SU-DHL-6 (cell line): ENCODE results near the gene SLC7A9.

Experiments used
- H2AFZ ChIP-seq: fragments of 200-600 bp; sonication (generic); 2 replicates; pipeline ENCODE4 v1.6.1; 2014; ENCODE audit warnings: low read depth, mild to moderate bottlenecking, moderate library complexity, mixed read lengths, antibody characterized with exemption, low read length; ENCODE audit not compliant: severe bottlenecking
- H3F3A ChIP-seq: fragments of 200-600 bp; shearing (Covaris generic); 2 replicates; pipeline ENCODE4 v1.6.0; 2016; ENCODE audit warnings: antibody characterized with exemption, mild to moderate bottlenecking; ENCODE audit not compliant: insufficient read depth
- H3K27ac ChIP-seq: fragments of 200-600 bp; sonication (generic); 2 replicates; pipeline ENCODE4 v1.5.1; 2016; ENCODE audit warnings: low read depth, mild to moderate bottlenecking, low read length, moderate library complexity, mixed read lengths
- H3K27me3 ChIP-seq: fragments of 200-600 bp; sonication (generic), shearing (Covaris generic); 2 replicates; pipeline ENCODE4 v1.6.0; 2014; ENCODE audit warnings: mild to moderate bottlenecking, low read length
- H3K36me3 ChIP-seq: fragments of 200-600 bp; sonication (generic); 2 replicates; pipeline ENCODE4 v1.6.1; 2014; ENCODE audit warnings: mild to moderate bottlenecking, low read length, mixed read lengths
- H3K4me2 ChIP-seq: fragments of 300-600, 200-600 bp; shearing (Covaris generic), sonication (generic); 2 replicates; pipeline ENCODE4 v1.6.0; 2014; ENCODE audit warnings: low read length, low read depth, mild to moderate bottlenecking; ENCODE audit not compliant: poor library complexity, severe bottlenecking
- H3K4me3 ChIP-seq: fragments of 200-600 bp; sonication (generic); 2 replicates; pipeline ENCODE4 v1.5.1; 2014; ENCODE audit warnings: antibody characterized with exemption, low read length, mild to moderate bottlenecking, mixed read lengths; ENCODE audit not compliant: insufficient read depth, poor library complexity, severe bottlenecking
- H3K79me2 ChIP-seq: fragments of 200-600 bp; sonication (generic); 2 replicates; pipeline ENCODE4 v1.6.1; 2014; ENCODE audit warnings: mild to moderate bottlenecking, low read length, moderate library complexity; ENCODE audit not compliant: insufficient read depth
- H3K9ac ChIP-seq: fragments of 200-600 bp; sonication (generic); 2 replicates; pipeline ENCODE4 v1.7.0; 2014; ENCODE audit warnings: mild to moderate bottlenecking, low read length
- H3K9me2 ChIP-seq: fragments of 200-600 bp; sonication (generic); replicated peaks from 2 replicates; pipeline ENCODE4 v1.6.1; 2014; ENCODE audit warnings: low read length; ENCODE audit not compliant: insufficient read depth
- H3K9me3 ChIP-seq: fragments of 200-600 bp; sonication (generic); 2 replicates; pipeline ENCODE4 v1.6.1; 2014; ENCODE audit warnings: low read length, mixed read lengths; ENCODE audit not compliant: insufficient read depth
- H4K20me1 ChIP-seq: fragments of 200-600 bp; sonication (generic); 2 replicates; pipeline ENCODE4 v1.6.1; 2014; ENCODE audit warnings: low read depth, mild to moderate bottlenecking, antibody characterized with exemption, low read length, moderate library complexity, mixed read lengths
- CTCF ChIP-seq: fragments of 200-600 bp; sonication (generic); IDR thresholded peaks from one replicate; pipeline ENCODE4 v1.5.1; 2017; ENCODE audit warnings: antibody characterized with exemption, mild to moderate bottlenecking, low read length, moderate library complexity; ENCODE audit not compliant: insufficient read depth, poor library complexity, severe bottlenecking
- EZH2phosphoT487 ChIP-seq: fragments of 200-600 bp; sonication (generic), shearing (Covaris generic); conservative IDR thresholded peaks from 2 replicates; pipeline ENCODE4 v1.6.1; 2018; ENCODE audit warnings: mild to moderate bottlenecking, antibody characterized with exemption, low read length, moderate library complexity, mixed read lengths

Gene SLC7A9

GRCh38 chr19:32908641-32909190, 39.1 kb upstream of the SLC7A9 start:
- Histone ChIP-seq H3K36me3 (no peaks in the 10 kb centered on the region), H3K4me3 (no peak overlapping the region), H4K20me1 (no peaks in the 10 kb centered on the region), H3K27me3 (no peaks in the 10 kb centered on the region), H3K4me2 (no peak overlapping the region), H3K27ac (no peak overlapping the region), H3K79me2 (no peaks in the 10 kb centered on the region), H3K9ac (no peak overlapping the region), H3F3A (no peaks in the 10 kb centered on the region), H3K9me2 (no peaks in the 10 kb centered on the region), H2AFZ (no peak overlapping the region), H3K9me3 (no peaks in the 10 kb centered on the region)
- TF ChIP-seq EZH2phosphoT487 (no peak), CTCF (no peak)

GRCh38 chr19:32902448-32902847, 32.9 kb upstream of the SLC7A9 start:
- H3K36me3 ChIP-seq, result no peaks in the 10 kb centered on the region
- H3K27me3 ChIP-seq, result no peaks in the 10 kb centered on the region
- no peak overlapping the region for H3K9ac ChIP-seq
- H3F3A ChIP-seq, result no peaks in the 10 kb centered on the region
- no peaks in the 10 kb centered on the region for H4K20me1 ChIP-seq
- TF ChIP-seq CTCF, result no peak
- no peak for TF ChIP-seq EZH2phosphoT487
- no peaks in the 10 kb centered on the region for H3K9me3 ChIP-seq
- no peaks in the 10 kb centered on the region for H3K9me2 ChIP-seq
- H3K79me2 ChIP-seq, result no peaks in the 10 kb centered on the region
- no peak overlapping the region for H2AFZ ChIP-seq
- H3K27ac ChIP-seq, result no peak overlapping the region
- no peak overlapping the region for H3K4me2 ChIP-seq
- no peak overlapping the region for H3K4me3 ChIP-seq

GRCh38 chr19:32901504-32902161, 32.1 kb upstream of the SLC7A9 start:
- Histone ChIP-seq H3K9me2 (no peaks in the 10 kb centered on the region), H3K4me3 (no peak overlapping the region), H3K27me3 (no peaks in the 10 kb centered on the region), H3K9ac (no peak overlapping the region), H2AFZ (no peak overlapping the region), H3K4me2 (no peak overlapping the region), H3K9me3 (no peaks in the 10 kb centered on the region), H3K36me3 (no peaks in the 10 kb centered on the region; the same call in 1 of the 2 replicates), H3K79me2 (no peaks in the 10 kb centered on the region), H3K27ac (no peak overlapping the region), H3F3A (no peaks in the 10 kb centered on the region), H4K20me1 (no peaks in the 10 kb centered on the region)
- no peak for TF ChIP-seq CTCF
- no peak for TF ChIP-seq EZH2phosphoT487
